Amniotic epithelial cell (primary cell): ENCODE measurements around the gene BASP1.
"Not testable (repeated sequence)": the region's sequence is repeated elsewhere in the genome, so short reads cannot be mapped to it uniquely, and the experiment has no call there.

ENCODE experiments used
- DNase-seq: peaks from one replicate; pipeline ENCODE4 v3.0.0-alpha.2; 2010; ENCODE audit warnings: low read depth

BASP1 gene

GRCh38 chr5:17191574-17191973, 25.9 kb upstream of the BASP1 start:
- not testable (repeated sequence) for DNase-seq

DNA sequence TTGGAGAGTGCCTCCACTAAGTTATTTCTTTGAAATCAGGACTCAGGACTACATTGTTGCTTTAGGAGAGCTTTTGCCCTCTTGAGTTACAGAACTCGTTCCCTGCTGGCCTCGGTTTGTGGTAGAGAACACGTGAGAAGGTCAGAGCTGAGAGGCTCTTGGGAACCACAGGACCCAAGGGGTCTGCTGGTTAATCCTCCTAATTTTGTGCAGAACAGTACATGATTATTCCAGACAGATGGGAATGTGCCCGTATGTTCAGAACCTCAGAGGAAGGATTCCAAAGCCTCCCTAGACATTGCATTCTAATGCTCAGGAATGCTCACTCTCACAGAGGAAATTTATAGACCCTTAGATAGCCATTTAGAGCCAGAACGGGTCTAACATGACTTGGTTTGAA, 25.2 kb upstream of the BASP1 start:
- peak; percentile 81 for DNase-seq

- no peak for DNase-seq
Measured at GRCh38 chr5:17196024-17196423, 21.4 kb upstream of the BASP1 start.

GRCh38 chr5:17196697-17197096, 20.7 kb upstream of the BASP1 start:
- no peak for DNase-seq

DNA sequence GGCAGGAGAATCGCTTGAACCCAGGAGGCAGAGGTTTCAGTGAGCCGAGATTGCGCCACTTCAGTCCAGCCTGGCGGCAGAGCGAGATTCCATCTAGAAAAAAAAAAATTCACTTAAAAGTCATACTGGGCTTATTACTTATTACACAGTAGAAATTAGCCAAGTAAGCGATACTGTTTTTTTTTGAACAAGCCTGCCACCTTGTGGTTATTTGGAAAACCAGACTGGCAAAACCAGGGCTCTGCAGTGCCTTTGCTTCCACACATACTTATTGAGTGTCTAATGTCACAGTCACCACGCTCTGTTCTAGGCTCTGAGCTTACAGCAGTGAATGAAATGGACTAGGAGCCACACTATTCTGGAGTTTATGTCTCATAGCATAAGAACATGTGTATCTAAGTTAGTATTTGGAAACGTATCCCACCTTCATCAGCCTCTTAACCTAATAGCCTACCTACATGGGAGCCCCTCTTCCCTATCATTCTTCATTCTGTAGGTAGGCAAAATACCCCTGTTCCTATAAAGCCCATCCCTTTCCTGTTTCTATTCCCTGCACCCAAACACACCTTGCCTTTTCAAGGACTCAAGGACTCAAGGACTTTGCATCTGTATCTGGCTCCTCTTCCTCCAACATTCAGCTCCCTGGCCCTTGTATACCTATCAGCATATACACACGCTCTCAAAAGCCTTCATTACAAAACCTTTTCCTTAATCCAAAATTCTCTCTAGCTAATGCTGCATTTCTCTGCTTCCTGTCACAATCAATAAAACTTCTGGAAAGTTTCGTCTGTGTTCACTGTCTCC, 13.9 kb upstream of the BASP1 start:
- DNase-seq: peak; percentile 82

DNA sequence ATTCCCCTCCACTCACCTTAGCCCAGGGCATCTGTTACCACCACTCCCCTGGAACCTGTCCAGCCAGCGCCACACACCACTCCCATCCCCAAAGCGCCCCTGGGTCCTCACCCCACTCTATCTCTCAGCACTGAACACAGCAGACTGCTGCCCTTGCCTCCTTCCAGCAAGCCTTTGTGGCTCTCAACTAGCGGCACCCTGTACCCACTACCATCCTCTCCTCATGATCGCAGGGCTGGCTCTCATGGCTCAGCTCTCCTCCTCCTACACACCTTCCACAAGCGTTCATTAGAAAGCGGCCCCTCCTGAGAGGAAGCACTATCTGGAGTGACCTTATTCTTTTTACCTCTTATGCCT, 13.3 kb upstream of the BASP1 start:
- DNase-seq: no peak

DNA sequence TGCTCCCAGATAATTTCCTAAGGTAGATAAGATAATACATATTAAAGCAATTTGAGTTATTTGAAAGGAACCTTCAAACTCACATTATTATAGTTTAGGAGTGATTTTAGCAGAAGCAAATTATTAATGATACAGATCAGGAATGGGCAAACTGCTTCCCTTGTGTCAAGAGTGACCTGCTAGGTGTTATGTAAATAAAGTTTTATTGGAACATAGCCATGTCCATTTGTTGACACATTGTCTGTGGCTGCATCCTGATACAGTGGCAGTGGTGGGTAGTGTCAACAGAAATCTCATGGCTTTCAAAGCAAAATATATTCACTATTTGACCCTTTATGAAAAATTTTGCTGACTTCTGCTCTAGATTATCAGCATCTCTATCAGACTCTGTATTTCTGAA, 11.4 kb upstream of the BASP1 start:
- no peak for DNase-seq

DNA sequence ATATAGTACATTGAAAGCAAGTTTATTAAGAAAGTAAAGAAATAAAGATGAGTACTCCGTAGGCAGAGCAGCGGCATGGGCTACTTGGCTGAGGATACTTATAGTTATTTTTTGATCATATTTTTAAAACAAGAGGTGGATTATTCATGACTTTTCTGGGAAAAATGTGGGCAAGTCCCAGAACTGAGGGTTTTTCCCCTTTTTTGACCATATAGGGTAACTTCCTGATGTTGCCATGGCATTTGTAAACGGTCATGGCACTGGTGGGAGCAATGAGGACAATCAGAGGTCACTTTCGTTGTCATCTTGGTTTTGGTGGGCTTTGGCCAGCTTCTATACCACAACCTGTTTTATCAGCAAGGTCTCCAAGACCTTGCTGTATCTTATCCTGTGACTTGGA, 5.2 kb upstream of the BASP1 start:
- DNase-seq: peak; percentile 51

GRCh38 chr5:17212996-17213395, 4.4 kb upstream of the BASP1 start:
- DNase-seq: no peak

GRCh38 chr5:17213938-17214337, 3.5 kb upstream of the BASP1 start:
- no peak for DNase-seq

GRCh38 chr5:17214893-17215292, 2.5 kb upstream of the BASP1 start:
- no peak for DNase-seq

GRCh38 chr5:17215361-17215760, 2.1 kb upstream of the BASP1 start:
- DNase-seq: no peak

DNA sequence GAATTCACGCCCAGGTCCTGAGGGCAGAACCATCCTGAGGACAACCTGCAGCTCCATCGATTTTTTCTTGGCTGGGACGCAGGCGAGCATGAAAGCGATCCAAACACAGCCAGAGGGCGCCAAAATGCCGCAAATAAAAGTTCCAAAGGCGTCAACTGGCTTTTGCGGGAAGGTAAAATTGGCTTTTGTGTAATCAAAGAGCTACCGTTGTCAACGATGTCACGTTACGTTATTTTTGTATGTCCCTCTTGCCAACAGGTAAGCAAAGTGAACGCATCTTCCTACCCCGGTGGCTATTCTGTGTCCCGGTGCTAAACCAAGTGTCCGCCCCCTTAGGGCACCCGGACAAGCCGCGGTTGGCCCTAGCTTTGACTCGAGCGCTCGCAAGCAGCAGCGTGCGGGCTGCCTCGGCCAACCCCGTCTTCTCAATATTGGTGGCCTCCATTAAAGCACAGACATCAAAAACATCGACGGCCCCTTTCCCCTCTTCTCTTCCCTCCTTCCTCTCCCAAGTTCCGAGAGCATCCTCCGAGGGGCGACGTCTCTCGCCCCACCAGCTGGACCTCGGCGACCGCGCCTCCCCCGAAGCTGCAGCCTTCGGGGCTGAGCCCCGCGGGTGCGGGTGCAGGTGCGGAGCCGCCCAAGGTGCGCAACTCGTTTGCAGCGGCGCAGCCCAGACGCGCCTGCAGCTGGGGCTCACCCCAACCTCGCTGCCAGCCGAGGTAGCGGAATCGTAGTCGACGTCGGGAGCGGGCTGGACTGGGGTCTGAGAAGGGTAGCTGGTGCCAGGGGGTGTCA, 1.1 kb upstream of the BASP1 start:
- peak; percentile 72 for DNase-seq

DNA sequence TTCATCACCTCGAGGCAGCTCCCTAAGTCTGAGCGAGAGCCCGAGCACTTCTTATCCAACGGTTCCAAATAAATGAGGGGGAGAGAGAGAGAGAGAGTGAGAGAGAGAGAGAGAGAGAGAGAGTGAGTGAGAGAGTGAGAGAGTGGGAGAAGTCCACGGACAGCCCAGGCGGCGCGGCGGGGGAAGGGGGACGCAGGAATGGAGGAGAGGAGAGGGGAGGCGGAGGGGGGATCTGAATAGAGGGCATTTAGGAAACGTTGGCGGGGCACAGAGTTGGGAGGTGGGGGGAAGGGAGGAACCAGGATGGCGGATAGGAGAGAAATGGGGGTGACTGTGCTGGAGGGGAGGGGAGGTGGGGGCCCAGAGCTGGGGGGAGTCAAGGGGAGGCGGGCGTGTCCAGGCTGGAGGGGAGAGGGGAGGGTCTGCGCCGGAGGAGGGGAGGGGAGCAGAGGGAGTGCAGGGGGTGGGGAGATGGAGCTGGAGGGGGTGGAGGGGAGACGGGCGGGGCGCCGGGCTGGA, 398 bp upstream of the BASP1 start:
- peak; percentile 69 for DNase-seq

DNA sequence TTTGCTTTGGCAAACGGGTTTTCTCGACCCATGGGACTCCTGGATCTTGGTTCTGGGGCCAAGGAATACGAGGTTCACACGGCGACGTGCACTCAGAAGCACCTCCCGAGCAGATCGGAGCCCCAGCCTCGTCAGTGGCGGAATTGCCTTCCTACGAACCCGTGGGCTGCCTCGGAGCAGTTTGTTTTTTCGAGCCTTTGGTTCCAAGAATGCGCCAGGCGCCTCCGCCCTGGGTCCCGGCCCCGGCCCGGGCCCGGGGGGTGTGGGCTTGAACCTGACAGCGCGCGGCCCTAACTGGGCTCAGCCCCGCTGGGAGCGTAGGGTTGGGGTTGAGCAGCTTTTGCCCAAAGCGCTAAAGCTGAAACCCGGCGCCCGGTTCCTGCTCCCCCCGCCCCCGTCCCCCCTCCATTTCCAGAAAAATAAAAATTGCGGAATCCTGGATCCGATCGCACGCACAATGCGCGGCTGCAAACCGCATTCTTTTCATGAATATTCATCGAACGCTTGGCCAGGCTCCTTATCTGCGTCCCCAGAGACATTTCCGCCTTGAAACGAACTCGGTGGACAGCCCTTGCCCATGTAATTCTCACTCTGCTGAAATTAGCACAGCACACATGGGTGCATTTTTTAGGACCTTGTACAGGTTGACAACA, 1.0 kb downstream of the BASP1 start:
- peak; percentile 40 for DNase-seq

GRCh38 chr5:17219006-17219422, 1.6 kb downstream of the BASP1 start:
- no peak for DNase-seq

DNA sequence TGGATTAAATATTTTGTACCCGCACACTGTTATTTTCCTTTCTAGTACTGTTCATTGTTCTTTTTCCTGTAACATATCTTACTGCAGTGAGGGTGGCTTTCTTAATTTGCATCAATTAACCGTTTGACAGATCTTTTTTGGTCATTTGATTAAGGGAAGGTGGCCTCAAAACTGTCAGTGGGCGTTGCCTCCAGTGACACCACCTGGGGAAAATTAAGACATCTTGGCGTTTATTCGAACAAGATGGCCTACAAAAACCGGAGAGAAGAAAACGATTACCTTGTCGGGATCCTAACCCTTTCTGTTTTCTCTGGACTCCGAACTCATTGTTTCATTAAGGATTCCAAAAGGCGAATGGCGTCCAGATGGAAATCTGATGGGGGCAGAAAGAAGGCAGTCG, 2.0 kb downstream of the BASP1 start:
- DNase-seq: no peak

GRCh38 chr5:17219992-17220391, 2.6 kb downstream of the BASP1 start:
- no peak for DNase-seq

- no peak for DNase-seq
Measured at GRCh38 chr5:17220469-17220868, 3.0 kb downstream of the BASP1 start.

- peak; percentile 52 for DNase-seq
Measured at GRCh38 chr5:17221843-17222636, 4.6 kb downstream of the BASP1 start.

DNA sequence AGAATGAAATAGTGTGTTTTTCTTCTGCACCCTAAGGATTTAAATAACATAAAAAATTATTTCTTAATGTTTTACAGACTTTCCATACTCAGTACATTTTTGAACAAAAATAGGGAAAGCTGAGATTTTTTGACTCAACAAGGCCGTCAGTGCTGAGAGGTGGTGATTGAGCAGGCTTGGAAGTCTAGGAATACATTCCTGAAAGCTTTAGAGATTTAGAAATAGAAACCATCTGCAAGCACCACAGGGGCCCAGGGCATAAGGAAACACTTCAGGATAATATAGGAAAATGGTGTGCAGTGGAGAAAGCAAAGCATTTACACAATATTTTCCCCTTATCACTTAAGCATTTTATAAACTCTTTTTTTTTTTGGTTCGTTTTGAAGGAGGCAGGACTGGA, 5.2 kb downstream of the BASP1 start:
- DNase-seq: peak; percentile 63
